ENCODE results near the gene SRPK3.

Gene SRPK3

DNA sequence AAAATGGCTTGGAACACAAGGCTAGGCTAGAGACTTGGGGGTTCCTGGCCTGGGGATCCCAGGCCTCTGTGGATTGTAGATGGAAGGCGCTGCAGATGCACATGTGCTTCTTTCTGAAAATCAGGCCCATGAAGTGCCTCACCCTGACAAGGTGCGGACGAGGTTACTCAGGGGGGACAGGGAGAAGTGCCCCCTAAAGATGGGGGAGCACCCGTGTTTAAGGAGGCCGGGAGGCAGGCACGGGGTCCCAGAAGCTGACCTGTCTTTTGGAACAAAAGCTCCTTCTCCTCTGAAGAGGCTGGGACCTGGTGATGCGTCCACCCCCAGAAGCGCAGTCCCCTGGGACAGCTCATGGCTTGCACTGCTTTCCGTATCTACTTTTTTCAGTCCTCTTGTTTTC lies 47.1 kb downstream of the SRPK3 start:
- TF ChIP-seq, protein P1, sequence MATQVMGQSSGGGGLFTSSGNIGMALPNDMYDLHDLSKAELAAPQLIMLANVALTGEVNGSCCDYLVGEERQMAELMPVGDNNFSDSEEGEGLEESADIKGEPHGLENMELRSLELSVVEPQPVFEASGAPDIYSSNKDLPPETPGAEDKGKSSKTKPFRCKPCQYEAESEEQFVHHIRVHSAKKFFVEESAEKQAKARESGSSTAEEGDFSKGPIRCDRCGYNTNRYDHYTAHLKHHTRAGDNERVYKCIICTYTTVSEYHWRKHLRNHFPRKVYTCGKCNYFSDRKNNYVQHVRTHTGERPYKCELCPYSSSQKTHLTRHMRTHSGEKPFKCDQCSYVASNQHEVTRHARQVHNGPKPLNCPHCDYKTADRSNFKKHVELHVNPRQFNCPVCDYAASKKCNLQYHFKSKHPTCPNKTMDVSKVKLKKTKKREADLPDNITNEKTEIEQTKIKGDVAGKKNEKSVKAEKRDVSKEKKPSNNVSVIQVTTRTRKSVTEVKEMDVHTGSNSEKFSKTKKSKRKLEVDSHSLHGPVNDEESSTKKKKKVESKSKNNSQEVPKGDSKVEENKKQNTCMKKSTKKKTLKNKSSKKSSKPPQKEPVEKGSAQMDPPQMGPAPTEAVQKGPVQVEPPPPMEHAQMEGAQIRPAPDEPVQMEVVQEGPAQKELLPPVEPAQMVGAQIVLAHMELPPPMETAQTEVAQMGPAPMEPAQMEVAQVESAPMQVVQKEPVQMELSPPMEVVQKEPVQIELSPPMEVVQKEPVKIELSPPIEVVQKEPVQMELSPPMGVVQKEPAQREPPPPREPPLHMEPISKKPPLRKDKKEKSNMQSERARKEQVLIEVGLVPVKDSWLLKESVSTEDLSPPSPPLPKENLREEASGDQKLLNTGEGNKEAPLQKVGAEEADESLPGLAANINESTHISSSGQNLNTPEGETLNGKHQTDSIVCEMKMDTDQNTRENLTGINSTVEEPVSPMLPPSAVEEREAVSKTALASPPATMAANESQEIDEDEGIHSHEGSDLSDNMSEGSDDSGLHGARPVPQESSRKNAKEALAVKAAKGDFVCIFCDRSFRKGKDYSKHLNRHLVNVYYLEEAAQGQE (IDR thresholded peaks at IDR 0.05; ENCODE audit: low read depth): no peak
- TF ChIP-seq CEBPB (IDR thresholded peaks at IDR 0.05) (no peak), ZBTB7A (IDR thresholded peaks at IDR 0.05; ENCODE audit: low read depth) (no peak), EGR1 (IDR thresholded peaks at IDR 0.05) (no peak), TEAD4 (IDR thresholded peaks at IDR 0.05) (no peak), EP300 (IDR thresholded peaks at IDR 0.05; ENCODE audit: borderline replicate concordance) (no peak), TCF12 (IDR thresholded peaks at IDR 0.05; ENCODE audit: low read depth) (no peak), RAD21 (IDR thresholded peaks at IDR 0.05; ENCODE audit: low read depth) (no peak)

DNA sequence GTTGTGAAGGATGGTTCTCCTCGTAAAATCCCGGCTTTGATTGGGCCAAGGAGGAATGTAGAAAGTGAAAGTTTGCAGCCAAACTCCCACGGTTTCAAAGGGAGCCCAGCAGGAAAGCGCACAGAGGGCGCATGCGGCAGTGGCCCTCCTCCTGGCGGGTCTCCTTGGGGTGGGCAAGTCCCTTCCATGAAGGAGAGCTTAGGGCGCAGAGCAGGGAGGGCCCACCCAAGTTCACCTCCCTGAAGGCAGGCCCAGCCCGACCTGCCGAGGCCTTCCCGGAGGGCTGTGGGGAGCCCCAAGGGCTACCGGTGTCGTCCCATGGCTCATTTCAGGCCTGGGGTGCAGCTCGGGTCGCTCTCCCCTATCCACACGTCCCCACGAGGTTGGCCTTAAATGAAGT lies 47.5 kb downstream of the SRPK3 start:
- TF ChIP-seq, protein P2, sequence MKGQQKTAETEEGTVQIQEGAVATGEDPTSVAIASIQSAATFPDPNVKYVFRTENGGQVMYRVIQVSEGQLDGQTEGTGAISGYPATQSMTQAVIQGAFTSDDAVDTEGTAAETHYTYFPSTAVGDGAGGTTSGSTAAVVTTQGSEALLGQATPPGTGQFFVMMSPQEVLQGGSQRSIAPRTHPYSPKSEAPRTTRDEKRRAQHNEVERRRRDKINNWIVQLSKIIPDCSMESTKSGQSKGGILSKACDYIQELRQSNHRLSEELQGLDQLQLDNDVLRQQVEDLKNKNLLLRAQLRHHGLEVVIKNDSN (IDR thresholded peaks at IDR 0.05): no peak
- TF ChIP-seq EP300 (IDR thresholded peaks at IDR 0.05; ENCODE audit: borderline replicate concordance) (no peak), EGR1 (IDR thresholded peaks at IDR 0.05) (no peak)

DNA sequence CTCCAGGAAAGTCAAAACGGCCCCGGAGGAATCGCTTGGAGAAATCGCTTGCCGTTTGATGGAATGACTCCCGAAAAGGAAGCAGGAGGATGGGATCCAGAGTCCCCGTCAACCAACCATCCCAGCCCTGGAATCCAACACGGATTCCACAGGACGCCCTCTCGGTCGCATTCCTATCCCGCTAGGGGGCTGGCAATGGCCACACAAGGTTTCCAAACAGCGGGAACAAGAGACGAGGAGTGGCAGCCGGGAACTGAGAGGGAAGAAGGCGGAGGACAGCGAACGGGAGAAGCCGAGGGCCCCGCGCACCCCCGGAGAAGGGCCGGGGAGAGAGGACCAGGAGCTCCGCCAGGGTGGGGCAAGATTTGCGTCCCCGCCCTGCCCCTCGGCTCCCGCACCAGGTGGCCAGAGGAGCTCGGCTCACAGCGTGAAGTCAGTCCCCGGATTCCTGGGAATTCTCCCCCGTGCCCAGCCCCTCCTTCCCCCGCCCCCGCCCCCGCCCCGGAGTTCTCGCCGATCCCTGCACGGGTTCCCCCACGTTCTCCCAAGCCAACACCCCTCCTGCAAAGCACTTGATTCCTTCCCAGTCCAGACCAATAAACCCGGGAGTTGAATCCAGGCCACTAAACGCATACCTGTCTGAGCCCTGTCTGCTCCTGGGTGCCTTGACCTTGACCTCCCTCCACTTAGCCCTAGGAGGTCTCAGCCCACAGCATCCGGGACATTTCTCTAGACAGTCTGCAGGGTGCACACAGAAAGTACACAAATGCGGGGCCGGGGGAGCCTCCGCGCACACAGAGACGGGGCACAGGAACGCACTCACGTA lies 48.1 kb downstream of the SRPK3 start:
- peak; percentile 17; the same call in 1 of the 2 replicates for TF ChIP-seq TEAD4 (IDR thresholded peaks at IDR 0.05)
- no peak for TF ChIP-seq CEBPB (IDR thresholded peaks at IDR 0.05)
- TF ChIP-seq ZBTB7A (IDR thresholded peaks at IDR 0.05; ENCODE audit: low read depth): no peak
- TF ChIP-seq, protein P2 (IDR thresholded peaks at IDR 0.05): no peak
- no peak for TF ChIP-seq TCF12 (IDR thresholded peaks at IDR 0.05; ENCODE audit: low read depth)
- no peak for TF ChIP-seq RAD21 (IDR thresholded peaks at IDR 0.05; ENCODE audit: low read depth)

DNA sequence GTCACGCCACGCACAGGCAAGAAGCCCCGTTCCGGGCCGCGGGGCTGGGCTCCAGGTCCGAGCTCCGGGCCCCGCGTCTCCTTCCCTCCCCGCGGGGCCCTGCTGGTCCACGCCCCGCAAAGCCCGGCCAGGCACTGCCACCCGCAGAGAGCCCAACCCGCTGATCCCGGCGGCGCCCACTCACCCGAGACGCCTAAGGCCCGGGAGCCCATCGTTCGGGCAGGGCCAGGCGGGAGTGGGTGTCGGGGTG lies 48.6 kb downstream of the SRPK3 start:
- TF ChIP-seq CEBPB (IDR thresholded peaks at IDR 0.05) (no peak), EGR1 (IDR thresholded peaks at IDR 0.05) (no peak), NFIC (IDR thresholded peaks at IDR 0.05) (no peak), FOXM1 (IDR thresholded peaks at IDR 0.05; ENCODE audit: borderline replicate concordance, low read depth) (no peak), RAD21 (IDR thresholded peaks at IDR 0.05; ENCODE audit: low read depth) (no peak)
- TF ChIP-seq, protein P2 (IDR thresholded peaks at IDR 0.05): no peak

DNA sequence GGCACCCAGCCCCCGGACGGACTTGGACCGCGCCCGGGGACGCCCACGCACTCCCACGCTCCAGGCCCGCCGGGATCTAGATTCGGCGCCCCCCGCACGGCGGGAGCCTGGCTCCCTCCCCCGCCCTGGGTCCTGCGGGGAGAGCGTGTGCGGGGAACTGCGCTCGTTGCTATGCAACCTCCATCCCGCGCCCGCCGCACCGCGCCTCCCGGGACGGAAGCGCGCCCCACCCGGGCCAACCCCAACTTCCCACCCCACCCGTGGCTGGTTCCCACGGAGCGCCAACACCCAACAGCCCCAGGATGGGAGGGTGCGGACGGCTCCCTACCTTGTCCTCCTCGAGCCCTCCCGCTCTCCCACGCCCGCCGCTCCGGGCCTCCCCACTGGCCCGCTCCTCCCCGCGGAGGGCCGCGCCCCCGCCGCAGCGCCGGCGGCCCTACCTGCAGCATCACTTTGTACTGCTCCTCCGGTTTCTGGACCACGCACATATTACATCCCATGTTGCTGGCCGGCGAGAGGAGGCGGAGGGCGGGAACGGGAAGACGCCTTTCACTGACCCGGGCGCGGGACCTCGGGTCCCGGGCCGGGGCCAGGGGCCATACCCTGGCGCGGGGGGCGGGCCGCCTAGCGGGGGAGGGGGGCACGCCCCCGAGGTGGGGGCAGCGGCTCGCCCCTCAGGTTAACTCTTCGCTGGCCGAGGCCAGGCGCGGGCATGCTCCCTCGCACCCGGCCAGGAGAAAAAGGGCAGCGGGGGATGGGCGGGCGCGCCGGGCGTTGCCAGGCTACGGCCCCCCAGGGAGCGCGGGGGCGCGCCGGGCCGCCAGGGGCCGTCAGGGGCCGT lies 49.2 kb downstream of the SRPK3 start, which contains the start of gene PDZD4:
PDZD4 (minus strand) TSS at position 746 of the 841 bp plus-strand sequence; CDS start at position 500, 246 bp downstream.
- TF ChIP-seq TCF12 (IDR thresholded peaks at IDR 0.05; ENCODE audit: low read depth) (no peak), ZBTB7A (IDR thresholded peaks at IDR 0.05; ENCODE audit: low read depth) (no peak)
- TF ChIP-seq, protein P1 (IDR thresholded peaks at IDR 0.05; ENCODE audit: low read depth): no peak

DNA sequence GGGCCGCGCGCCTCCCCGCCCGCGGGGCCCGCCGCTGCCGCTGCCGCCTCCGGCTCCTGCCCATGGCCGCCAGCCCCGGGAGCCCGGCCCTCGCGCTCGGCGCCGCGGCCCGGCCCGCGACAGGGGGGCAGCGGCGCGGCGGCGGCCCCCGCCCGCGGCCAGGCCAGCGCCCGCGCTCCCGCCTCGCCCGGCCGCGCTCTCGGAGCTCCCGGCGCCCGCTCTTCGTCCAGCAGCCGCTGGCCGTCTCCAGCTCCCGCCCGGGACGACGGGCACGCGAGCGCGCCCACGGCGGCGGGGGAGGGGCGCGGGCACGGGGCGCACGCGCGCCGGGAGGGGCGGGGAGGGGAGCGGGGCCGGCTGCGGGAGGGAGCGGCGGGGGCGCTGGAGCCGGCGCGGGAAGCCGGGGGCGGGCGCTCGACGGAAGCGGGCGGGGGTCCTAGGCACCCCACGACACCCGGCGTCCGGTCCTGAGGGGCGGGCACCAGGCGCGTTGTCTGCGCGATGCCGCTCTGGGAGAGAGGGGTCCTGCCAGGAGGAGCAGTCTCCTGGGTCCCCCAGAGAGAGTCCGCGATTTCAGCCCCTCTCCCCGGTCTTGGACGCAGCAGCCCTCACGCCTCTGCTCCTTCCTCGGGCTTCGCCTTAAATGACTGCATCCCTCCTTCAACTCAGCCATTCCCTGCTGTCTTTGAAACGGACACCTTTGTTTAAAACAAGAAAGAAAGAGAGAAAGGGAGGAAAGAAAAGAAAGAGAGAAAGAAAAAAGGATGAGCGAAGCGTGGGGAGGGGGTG lies 50.0 kb downstream of the SRPK3 start:
- TF ChIP-seq TCF12 (IDR thresholded peaks at IDR 0.05; ENCODE audit: low read depth): no peak
- TF ChIP-seq, protein P3, sequence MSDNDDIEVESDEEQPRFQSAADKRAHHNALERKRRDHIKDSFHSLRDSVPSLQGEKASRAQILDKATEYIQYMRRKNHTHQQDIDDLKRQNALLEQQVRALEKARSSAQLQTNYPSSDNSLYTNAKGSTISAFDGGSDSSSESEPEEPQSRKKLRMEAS (IDR thresholded peaks at IDR 0.05): no peak
- TF ChIP-seq, protein P1 (IDR thresholded peaks at IDR 0.05; ENCODE audit: low read depth): no peak
- TF ChIP-seq EP300 (IDR thresholded peaks at IDR 0.05; ENCODE audit: borderline replicate concordance): no peak
- TF ChIP-seq, protein P2 (IDR thresholded peaks at IDR 0.05): no peak
- TF ChIP-seq FOXM1 (IDR thresholded peaks at IDR 0.05; ENCODE audit: borderline replicate concordance, low read depth): no peak
- no peak for TF ChIP-seq NFIC (IDR thresholded peaks at IDR 0.05)
- TF ChIP-seq TAF1 (IDR thresholded peaks at IDR 0.05; ENCODE audit: low read depth): no peak
